Tibial nerve (tissue), 4 donors: ENCODE data around the gene RAB28.

Source experiments
- CTCF ChIP-seq, 5 experiments: fragments of 200-600 bp in 3 of 5; fragments of 450-650 bp in 2 of 5; sonication (generic) in 3 of 5; IDR thresholded peaks; one replicate each; pipeline ENCODE4 v1.5.1; 2016 to 2019; ENCODE audit warnings: antibody characterized with exemption in 5 of 5, mild to moderate bottlenecking in 3 of 5, moderate library complexity in 2 of 5
- EP300 ChIP-seq, 2 donors: sonication (generic); formaldehyde crosslinking; IDR thresholded peaks; one replicate each; pipeline ENCODE4 v1.6.1; 2017; ENCODE audit warnings: antibody characterized with exemption in 2 of 2, mild to moderate bottlenecking in 1 of 2
- POLR2A ChIP-seq, 2 donors: fragments of 450-650 bp; IDR thresholded peaks; one replicate each; pipeline ENCODE4 v1.6.1; 2017; ENCODE audit warnings: antibody characterized with exemption in 2 of 2, mild to moderate bottlenecking in 2 of 2, moderate library complexity in 2 of 2

- TF ChIP-seq CTCF (IDR thresholded peaks at IDR 0.05) (no peak), POLR2A (IDR thresholded peaks at IDR 0.05) (no peak), EP300 (IDR thresholded peaks at IDR 0.05) (no peak)
Observed at GRCh38 chr4:13378973-13379759, 105.0 kb downstream of the RAB28 start.
